Activated CD8-positive, alpha-beta memory T cell treated with anti-CD3 and anti-CD28 coated beads, Interleukin-2, amount 50 U/mL, for 48 hours (primary cell): ENCODE results near the gene DYRK1B.
"Not testable (repeated sequence)": the region's sequence is repeated elsewhere in the genome, so short reads cannot be mapped to it uniquely, and the experiment has no call there.

ENCODE experiments used
- DNase-seq: peaks from one replicate; pipeline ENCODE4 v3.0.0-alpha.2; 2020

The DYRK1B gene

DNA sequence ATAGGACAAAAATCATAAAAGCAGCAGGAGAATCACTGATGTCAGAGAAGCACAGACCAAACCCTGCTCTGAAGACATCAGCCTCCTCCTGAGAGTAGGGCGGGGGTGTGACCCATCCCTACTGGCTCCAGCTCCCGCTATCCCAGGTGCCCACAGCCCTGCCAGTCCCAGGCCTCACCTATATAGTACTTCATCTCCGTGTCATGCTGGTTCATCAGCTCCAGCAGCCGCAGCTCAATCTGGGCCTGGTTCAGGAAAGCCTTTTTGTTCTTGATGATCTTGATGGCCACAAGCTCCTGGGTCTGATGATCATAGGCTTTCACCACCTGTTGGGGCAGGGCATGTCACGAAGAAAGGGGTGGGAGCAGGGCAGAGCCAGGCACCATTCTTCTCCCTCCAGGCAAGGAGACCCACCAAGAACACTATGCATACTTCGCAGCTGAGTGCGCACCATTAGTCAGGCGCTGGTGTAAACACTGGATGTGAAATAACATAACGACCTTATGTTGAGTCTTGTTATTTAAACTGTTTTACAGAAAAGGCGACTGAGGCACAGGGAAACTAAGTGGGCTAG lies 4.2 kb downstream of the DYRK1B start:
- DNase-seq: no peak

DNA sequence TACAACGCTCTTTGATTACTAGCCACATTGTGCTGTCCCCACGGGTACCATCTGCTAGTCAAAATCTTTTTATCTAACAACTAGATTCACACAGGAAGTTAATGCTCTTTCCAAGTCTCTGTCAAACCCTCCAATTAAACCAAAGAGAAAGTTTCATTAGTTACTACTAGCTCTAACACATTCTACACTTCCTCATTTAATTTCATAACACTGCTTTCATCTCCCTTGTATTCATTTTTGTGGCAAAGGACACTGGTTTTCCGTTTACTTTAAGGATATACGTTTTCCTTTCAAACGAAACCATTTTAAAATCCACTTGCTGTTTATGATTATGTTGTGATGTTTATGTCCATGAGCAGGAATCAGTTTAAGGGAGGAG lies 5.3 kb downstream of the DYRK1B start:
- no peak for DNase-seq

DNA sequence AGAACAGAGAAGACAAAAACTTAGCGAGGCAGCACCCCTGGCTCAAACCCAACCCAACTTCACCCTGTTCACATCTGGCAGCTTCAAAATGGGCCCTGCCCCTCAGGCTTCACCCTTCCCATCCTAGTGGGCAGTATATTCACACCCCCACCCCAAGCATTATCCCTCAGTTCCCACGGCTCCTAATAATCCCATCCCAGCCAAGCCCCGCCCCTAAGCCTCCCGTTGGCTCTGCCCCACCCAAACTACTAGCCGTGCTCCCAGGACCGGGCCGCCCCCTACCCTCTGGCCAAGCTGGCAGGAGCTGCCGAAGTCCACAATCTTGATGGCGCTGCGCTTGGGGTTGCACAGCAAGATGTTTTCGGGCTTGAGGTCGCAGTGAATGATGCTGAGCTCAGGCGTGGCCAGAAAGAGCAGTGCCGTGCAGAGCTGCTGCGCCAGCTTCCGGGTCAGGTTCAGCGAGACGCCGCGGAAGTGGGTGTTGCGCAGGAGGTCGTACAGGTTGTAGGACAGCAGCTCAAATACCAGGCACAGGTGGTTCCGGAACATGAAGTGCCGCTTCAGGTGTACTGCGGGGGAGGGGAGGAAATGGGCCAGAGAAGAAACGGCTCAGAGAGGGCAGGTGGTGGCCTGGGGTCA lies 5.8 kb downstream of the DYRK1B start:
- no peak for DNase-seq

- no peak for DNase-seq
These were observed 6.7 kb downstream of the DYRK1B start for GRCh38 chr19:39827216-39827615.

DNA sequence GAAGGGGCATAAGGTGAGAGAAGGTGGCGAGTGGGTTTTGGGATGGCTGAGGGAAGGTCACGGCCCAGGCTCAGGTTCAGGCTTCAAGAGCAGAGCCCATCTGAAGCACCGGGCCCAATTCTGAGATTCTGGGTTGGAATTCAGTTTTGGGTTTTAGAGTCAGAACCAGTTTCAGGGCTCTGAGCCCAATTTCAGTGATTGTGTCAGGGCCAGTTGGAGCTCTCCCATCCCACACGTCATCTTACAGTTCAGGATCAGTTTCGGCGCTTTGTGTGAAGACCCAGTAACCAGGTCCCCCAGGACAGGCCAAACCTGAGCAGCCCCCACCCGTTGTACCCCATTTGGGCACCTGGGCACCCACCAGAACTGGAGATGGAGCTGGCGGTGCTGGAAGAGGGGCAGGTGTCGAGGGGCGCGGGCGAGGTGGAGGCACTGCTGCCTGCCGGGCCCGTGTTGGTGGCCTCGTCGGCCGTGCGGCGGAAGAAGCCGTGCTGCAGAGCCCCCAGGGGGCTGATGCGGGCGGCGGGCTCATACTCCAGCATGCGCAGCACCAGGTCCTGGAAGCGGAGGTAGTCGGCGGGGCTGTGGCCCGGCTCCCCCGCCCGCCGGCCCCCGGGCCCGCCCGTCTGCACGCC lies 7.5 kb downstream of the DYRK1B start:
- no peak for DNase-seq

GRCh38 chr19:39825531-39826076 lies 8.4 kb downstream of the DYRK1B start:
- no peak for DNase-seq

DNA sequence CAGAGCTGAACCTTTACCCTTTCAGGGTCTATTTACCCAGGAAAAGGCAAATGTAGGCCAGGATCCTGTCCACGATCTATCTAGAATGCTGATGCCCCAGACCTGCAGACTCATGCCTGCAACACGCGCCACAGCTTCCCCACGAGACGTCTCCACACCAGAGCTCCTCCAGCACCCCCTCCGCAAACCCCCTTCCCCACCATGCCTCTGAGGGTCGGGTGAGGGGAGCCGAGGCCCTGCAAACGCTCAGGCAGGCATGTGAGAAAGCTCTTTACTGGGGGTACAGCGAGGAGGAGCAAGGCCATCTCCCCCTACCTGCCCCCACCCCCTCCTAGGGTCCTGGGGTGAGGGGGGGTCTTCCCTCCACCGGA lies 8.9 kb downstream of the DYRK1B start:
- no peak for DNase-seq

DNA sequence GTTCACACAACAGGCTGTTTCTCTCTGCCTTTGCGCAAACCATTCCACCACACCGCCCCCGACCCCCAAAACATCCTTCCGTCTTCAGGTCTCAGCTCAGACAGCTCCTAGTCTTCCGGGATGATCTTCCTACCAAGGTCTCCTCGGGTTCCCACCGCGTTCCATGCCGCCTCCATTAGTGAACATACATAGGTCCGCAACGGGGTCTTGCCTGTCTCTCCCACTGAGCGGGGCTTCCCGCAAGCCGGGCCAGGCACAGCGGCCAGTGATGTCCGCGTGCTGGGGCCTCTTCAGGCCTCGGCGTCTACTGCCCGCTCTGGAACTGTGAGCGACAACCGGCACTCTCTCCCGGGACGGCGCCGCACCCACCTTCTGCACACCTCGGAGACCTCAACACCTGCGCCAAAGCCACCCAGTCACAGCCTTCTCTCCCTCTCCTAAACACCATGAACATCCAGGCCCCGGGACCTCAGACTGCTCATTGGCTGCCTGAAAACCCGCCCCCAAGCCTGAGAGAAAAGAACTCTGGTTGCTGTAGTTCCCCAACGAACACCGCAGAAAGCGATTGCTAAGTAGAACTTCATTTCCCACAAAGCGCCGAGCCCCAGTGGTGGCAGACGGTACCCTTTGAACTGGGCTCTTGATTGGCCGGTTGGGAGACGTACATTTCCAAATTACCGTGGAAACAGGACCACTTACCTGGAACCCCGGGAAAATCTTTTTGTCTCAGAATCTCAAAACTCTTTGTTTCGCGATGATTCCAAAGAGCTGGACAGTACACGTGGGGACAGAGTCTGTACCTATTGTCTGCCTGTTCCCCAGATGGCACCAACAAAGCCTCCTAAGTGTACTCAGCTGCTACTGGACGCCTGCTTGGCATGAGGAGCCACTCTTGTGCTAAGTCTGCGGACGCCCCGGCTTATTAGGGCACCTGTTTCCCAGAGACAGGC lies 9.5 kb downstream of the DYRK1B start:
- peak; percentile 89 for DNase-seq

GRCh38 chr19:39823686-39824085 lies 10.3 kb downstream of the DYRK1B start:
- no peak for DNase-seq

DNA sequence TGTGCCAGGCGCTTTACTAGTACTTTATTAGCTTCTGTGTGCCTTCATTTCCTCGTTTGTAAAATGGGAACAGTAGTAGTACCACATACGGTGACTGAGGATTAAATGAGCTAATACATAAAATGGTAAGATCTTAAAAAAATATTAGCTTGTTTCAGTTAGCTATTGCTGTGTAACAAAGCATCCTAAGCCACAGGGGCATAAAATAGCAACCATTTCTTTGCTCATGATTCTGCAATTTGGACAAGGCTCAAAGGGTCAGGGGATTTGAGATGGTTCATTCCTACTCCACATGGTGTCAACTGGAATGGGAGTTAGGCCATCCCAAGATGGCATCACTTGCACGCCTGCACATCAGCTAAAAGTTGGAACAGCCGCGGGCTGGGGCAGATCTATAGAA lies 13.3 kb downstream of the DYRK1B start:
- no peak for DNase-seq

- DNase-seq: no peak
These were observed 14.2 kb downstream of the DYRK1B start for GRCh38 chr19:39819786-39820185.

DNA sequence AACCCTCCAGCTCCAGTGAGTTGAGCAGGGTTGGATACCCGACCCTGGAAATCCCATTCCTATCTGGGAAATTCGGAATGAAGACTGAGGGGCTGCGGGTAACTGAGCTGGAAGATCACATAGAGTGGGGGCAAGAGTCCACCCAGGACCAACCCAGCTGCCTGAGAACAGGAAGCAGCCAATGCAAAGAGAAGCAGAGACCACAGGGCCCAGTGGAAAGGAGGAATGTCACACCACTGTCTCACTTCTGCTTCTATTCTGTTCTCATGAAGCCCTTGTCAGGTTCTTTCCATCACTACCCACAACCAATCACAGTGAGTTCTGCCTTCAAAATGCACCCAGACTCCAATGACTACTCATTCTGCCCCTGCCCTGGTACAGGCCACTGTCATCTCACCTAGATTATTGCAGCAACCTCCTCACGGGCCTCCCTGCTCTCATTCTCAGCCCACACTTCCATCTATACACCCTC lies 15.3 kb downstream of the DYRK1B start:
- no peak for DNase-seq

- no peak for DNase-seq
These were observed 15.9 kb downstream of the DYRK1B start for GRCh38 chr19:39817888-39818561.

DNA sequence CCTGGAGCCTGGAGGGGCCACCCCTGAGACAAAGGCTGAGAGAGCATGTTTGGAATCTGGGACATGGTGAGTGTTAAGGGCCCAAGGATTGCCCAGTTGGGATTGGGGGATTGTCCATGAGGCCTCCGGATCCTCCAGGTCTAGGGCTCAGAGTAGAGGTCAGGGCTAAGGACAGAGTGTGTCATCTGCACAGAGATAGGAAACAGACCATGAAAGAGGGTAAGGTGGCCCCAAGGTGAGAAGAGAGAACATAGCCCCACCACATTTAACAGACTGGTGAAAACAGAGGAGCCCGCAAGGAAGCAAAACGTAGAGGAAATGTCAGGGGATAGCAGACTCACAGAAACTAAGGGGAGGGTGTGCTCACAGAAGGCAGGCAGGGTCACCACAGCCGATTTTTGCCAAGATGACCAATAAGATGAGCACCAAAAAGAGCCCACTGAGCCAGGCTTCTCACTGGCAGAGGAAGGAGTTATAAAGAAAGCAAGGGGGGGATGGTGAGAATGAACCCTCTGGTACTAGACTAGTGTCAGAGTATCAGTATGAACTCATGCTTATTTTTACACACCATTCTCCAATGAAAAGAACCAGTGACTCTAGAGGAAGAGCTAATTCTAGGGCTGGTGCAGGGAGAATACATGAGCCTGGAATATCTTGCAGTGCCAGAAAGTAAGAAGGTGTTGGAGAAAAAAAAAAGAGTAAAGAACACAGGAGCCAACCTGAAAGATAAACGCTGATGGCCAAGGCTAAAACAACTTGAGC lies 17.5 kb downstream of the DYRK1B start:
- DNase-seq: no peak

DNA sequence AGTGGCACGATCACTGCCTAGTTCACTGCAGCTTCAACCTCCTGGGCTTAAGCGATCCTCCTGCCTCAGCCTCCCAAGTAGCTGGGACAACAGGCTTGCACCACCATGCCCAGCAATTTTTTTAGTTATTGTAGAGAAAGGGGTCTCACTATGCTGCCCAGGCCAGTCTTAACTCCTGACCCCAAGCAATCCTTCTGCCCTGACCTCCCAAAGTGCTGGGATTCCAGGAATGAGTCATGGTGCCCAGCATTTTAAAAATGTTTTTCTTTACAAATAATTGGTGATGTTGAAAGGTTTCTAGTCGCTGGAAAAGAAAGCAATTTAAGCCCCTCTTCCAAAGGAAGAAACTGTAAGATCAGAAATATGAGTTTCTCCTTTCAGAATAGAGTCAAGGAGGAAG lies 19.4 kb downstream of the DYRK1B start:
- DNase-seq: no peak

DNA sequence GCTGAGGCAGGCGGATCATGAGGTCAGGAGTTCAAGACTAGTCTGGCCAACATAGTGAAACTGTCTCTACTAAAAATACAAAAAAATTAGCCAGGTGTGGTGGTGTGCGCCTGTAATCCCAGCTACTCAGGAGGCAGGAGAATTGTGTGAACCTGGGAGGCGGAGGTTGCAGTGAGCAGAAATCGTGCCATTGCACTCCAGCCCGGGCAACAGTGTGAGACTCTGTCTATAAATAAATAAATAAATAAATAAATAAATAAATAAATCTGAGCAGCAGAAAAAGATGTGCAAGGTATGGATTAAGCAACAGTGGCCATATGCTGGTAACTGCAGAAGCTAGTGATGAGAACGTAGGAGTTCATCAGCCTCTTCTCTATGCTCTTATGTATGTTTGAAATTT lies 19.9 kb downstream of the DYRK1B start:
- not testable (repeated sequence) for DNase-seq

GRCh38 chr19:39813264-39813993 lies 20.5 kb downstream of the DYRK1B start:
- DNase-seq: no peak

DNA sequence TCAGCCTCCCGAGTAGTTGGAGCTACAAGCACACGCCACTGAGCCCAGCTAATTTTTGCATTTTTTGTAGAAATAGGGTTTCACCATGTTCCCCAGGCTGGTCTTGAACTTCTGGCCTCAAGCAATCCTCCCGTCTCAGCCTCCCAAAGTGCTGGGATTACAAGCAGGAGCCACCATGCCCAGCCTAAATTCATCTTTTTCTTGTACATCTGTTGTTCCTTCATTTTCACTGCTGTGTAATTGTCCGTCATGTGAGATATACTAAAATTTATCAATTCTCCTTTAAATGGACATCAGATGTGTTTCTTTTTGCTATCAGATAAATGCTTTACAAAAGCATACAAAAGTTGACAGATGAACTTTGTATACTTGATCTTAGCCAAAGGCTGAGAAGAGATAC lies 22.9 kb downstream of the DYRK1B start:
- no peak for DNase-seq

DNA sequence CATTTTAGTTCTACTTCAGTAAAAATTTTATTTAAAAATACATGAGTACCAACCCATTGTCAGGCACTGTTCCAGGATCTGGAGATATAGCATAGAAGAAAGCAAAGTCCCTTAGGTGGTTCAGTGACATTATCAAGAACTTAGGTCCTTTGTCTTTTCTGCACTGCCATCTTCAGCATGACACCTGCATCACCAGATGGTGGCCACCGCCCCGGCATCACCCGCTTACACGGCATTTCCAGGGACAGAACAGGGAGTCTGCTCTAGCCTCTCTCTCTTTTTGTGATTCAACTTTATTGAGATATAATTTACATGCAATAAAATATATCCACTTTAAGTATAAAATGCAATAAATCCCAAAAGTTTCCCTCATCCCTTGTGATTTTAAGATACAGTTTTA lies 23.5 kb downstream of the DYRK1B start:
- DNase-seq: no peak

DNA sequence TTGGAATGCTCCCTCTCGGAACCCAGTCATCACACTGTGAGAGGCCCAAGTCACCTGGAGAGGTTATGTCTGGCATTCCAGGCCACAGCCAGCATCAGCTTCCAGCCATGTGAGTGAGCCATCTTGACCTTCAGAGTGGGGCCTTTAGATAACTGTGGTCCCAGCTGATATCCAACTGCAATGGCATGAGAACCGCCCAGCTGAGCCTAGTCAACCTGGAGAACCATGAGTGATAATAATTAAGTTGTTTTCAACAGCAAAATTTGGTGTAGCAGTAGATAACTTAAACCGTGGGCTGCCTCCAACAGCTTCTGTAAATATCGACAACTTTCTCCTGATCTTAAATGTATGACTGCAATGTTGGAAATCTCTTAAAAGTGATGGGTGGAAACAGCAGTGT lies 24.6 kb downstream of the DYRK1B start:
- DNase-seq: no peak

DNA sequence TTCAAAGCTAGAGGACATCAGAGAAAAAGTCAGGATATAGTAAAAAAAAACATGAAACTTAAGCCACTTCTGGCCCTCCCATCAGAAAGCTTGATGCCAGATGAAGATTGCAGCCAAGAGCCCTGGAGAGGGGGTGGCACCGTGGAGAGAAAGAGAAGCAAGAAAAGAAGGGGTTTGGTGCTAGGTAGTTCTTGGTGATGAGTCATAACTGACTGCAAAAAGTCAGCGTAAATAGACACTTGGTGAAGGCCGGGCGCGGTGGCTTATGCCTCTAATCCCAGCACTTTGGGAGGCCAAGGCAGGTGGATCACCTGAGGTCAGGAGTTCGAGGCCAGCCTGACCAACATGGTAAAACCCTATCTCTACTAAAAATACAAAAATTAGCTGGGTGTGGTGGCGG lies 25.3 kb downstream of the DYRK1B start:
- not testable (repeated sequence) for DNase-seq
